GM12878 (cell line): ENCODE data around the gene PPP2R5A. TPM values are rescaled to one million over a fixed set of nuclear protein-coding genes. Genes with fewer than 3 reads are reported as not detected.

Experiments used
- ATAC-seq: fragments of 200-7000 bp; cut with Tn5 transposase; 3 replicates; pipeline ENCODE4 v1.9.1; 2020; ENCODE audit warnings: mild to moderate bottlenecking, moderate library complexity
- BruUV-seq: library from RNA; stranded (reverse); fragments of 400-500 nt; replicated peaks from 2 replicates; lab custom pipeline; 2021; lab: Mats Ljungman, UMichigan
- CTCF ChIA-PET: fragments of 300-600 bp; sonication (Branson Sonifier 250); formaldehyde crosslinking; extraction: SDS; loops from one replicate; lab custom pipeline; 2021; ENCODE audit warnings: inconsistent platforms; lab: Yijun Ruan, JAX
- POLR2A ChIA-PET: fragments of 350-600 bp; formaldehyde crosslinking; extraction: SDS; loops from one replicate; lab custom pipeline; 2021; ENCODE audit warnings: inconsistent platforms; lab: Charles Lee
- RAD21 ChIA-PET: fragments of 300-600 bp; sonication (Branson Sonifier 250); formaldehyde crosslinking; loops from one replicate; lab custom pipeline; 2023; ENCODE audit warnings: antibody characterized with exemption; ENCODE audit not compliant: unreplicated experiment; lab: Charles Lee
- SMC1A ChIA-PET: fragments of 300-600 bp; sonication (Branson Sonifier 250); formaldehyde crosslinking; loops from one replicate; lab custom pipeline; 2023; ENCODE audit not compliant: unreplicated experiment, uncharacterized antibody; lab: Charles Lee
- DNase-seq: peaks from one replicate; pipeline ENCODE4 v3.0.0-alpha.2; 2011; ENCODE audit warnings: low read depth, low spot score
- FAIRE-seq: peaks from 3 replicates; lab custom pipeline; 2011; peaks lifted over from hg19 to GRCh38; lab: Jason Lieb, UNC
- H2AFZ ChIP-seq: 2 replicates; pipeline ENCODE4 v1.6.0; 2011; ENCODE audit warnings: low read depth, low read length, control low read depth; ENCODE audit not compliant: control insufficient read depth
- H3K27ac ChIP-seq: 2 replicates; pipeline ENCODE4 v1.5.1; 2011; ENCODE audit warnings: control low read depth; ENCODE audit not compliant: control insufficient read depth, insufficient read depth
- H3K27me3 ChIP-seq, 2 experiments: replicated peaks in 1 of 2; 2 replicates each; pipeline versions ENCODE4 v1.6.0 to v1.6.1; 2011; ENCODE audit warnings: low read length in 1 of 2; ENCODE audit not compliant: control insufficient read depth in 2 of 2, insufficient read depth in 2 of 2
- H3K36me3 ChIP-seq, 2 experiments: 2 replicates each; pipeline ENCODE4 v1.5.1; 2011; ENCODE audit warnings: low read length in 1 of 2; ENCODE audit not compliant: control insufficient read depth in 2 of 2, insufficient read depth in 2 of 2
- H3K4me1 ChIP-seq: 2 replicates; pipeline ENCODE4 v1.6.1; 2011; ENCODE audit warnings: mild to moderate bottlenecking, low read length, moderate library complexity, mixed read lengths; ENCODE audit not compliant: control insufficient read depth, insufficient read depth
- H3K4me2 ChIP-seq: 2 replicates; pipeline ENCODE4 v1.6.0; 2011; ENCODE audit warnings: control low read depth; ENCODE audit not compliant: control insufficient read depth, insufficient read depth
- H3K4me3 ChIP-seq: fragments of 200-600 bp; sonication (generic); 2 replicates; pipeline ENCODE4 v1.5.1; 2016
- H3K79me2 ChIP-seq: 2 replicates; pipeline ENCODE4 v1.6.0; 2011; ENCODE audit warnings: low read length; ENCODE audit not compliant: control insufficient read depth, insufficient read depth
- H3K9ac ChIP-seq: 2 replicates; pipeline ENCODE4 v1.8.0; 2011; ENCODE audit warnings: low read length, control low read depth, mixed read lengths; ENCODE audit not compliant: control insufficient read depth, insufficient read depth
- H3K9me3 ChIP-seq: replicated peaks from 3 replicates; pipeline ENCODE4 v1.5.1; 2011; ENCODE audit warnings: mild to moderate bottlenecking, low read length; ENCODE audit not compliant: control insufficient read depth, insufficient read depth
- H4K20me1 ChIP-seq: 2 replicates; pipeline ENCODE4 v1.6.0; 2011; ENCODE audit not compliant: control insufficient read depth, insufficient read depth
- EP300 ChIP-seq, 2 experiments: fragments of 150-350 bp in 1 of 2; IDR thresholded peaks; 2 replicates each; pipeline ENCODE4 v1.6.1; 2011 to 2012; ENCODE audit warnings: low read depth in 2 of 2, low read length in 2 of 2, borderline replicate concordance in 1 of 2, improper control_type of control experiment in 1 of 2, inconsistent platforms in 1 of 2; ENCODE audit not compliant: control insufficient read depth in 1 of 2
- ESRRA ChIP-seq: IDR thresholded peaks from 2 replicates; pipeline ENCODE4 v1.6.1; 2012; ENCODE audit warnings: mild to moderate bottlenecking, low read length, improper control_type of control experiment
- GATAD2B ChIP-seq: fragments of 450-650 bp; conservative IDR thresholded peaks from 2 replicates; pipeline ENCODE4 v1.6.1; 2017; ENCODE audit warnings: low read depth, mild to moderate bottlenecking, moderate library complexity
- JUNB ChIP-seq: IDR thresholded peaks from 2 replicates; pipeline ENCODE4 v1.6.1; 2016; ENCODE audit warnings: antibody characterized with exemption, mild to moderate bottlenecking
- NFYB ChIP-seq: IDR thresholded peaks from 2 replicates; pipeline ENCODE4 v1.6.1; 2011; ENCODE audit warnings: low read depth, mild to moderate bottlenecking, low read length, improper control_type of control experiment, moderate library complexity; ENCODE audit not compliant: insufficient read depth
- RAD21 ChIP-seq: IDR thresholded peaks from 2 replicates; pipeline ENCODE4 v1.6.1; 2011; ENCODE audit warnings: mild to moderate bottlenecking, low read depth, low read length, moderate library complexity; ENCODE audit not compliant: insufficient read depth
- RAD51 ChIP-seq: fragments of 450-650 bp; IDR thresholded peaks from 2 replicates; pipeline ENCODE4 v1.6.1; 2016; ENCODE audit warnings: moderate library complexity, mild to moderate bottlenecking, inconsistent platforms
- RCOR1 ChIP-seq: conservative IDR thresholded peaks from 2 replicates; pipeline ENCODE4 v1.6.1; 2012; ENCODE audit warnings: low read depth, low read length, improper control_type of control experiment
- SREBF1 ChIP-seq: IDR thresholded peaks from 2 replicates; pipeline ENCODE4 v1.6.1; 2012; ENCODE audit warnings: mild to moderate bottlenecking, low read length
- TCF12 ChIP-seq: IDR thresholded peaks from 2 replicates; pipeline ENCODE4 v1.6.1; 2011; ENCODE audit warnings: low read depth, mild to moderate bottlenecking, low read length
- YBX1 ChIP-seq: fragments of 450-650 bp; IDR thresholded peaks from 2 replicates; pipeline ENCODE4 v1.6.1; 2016; ENCODE audit warnings: antibody characterized with exemption
- ZNF274 ChIP-seq: IDR thresholded peaks from one replicate; pipeline ENCODE4 v1.8.0; 2011; ENCODE audit not compliant: insufficient read length, insufficient read depth
- WGBS: methylation state at CpG from one replicate; pipeline ENCODE4 v1.1.6; 2016; ENCODE audit warnings: low lambda C conversion rate; ENCODE audit not compliant: insufficient replicate concordance, insufficient coverage; ENCODE audit errors: missing lambda C conversion rate; 5-methylcytosine and 5-hydroxymethylcytosine counted together
- in situ Hi-C: fragments of 300-500 bp; cut with MboI; formaldehyde crosslinking; loops from 9 replicates; pipeline ENCODE4 v1.14.3; 2018; ENCODE audit warnings: mixed read lengths
- intact Hi-C: fragments of 100-400 bp; cut with micrococcal nuclease; formaldehyde crosslinking; loops from one replicate; pipeline ENCODE4 v1.14.2; 2022; ENCODE audit not compliant: unreplicated experiment
- polyA plus RNA-seq, 11 experiments: library from polyadenylated mRNA; depleted of rRNA in 4 of 11; unstranded in 6 of 11; stranded (reverse) in 5 of 11; fragments of >200 nt; fragmentation: Nextera tagmentation in 4 of 11; fragmentation: Illumina TruSeq in 1 of 11; extraction: Ambion mirVana in 4 of 11; extraction: Trizol in 1 of 11; gene quantifications; 1 replicate in 1 of 11; 2 replicates in 10 of 11; pipeline versions ENCODE4 v1.2.1 to v1.2.3, GENCODE V29; 2011 to 2016; ENCODE audit warnings: inconsistent platforms in 2 of 11, missing spikeins in 2 of 11, low read depth in 1 of 11
- total RNA-seq, 4 experiments: library from RNA; depleted of rRNA in 3 of 4; stranded (reverse); fragments of >200 nt in 3 of 4; fragmentation: Illumina TruSeq in 1 of 4; extraction: Trizol in 1 of 4; gene quantifications; 2 replicates each; pipeline versions ENCODE4 v1.2.1 to v1.2.3, GENCODE V29; 2013 to 2021
- TF ChIP-seq, protein P1 (sequence below): fragments of 450-650 bp; IDR thresholded peaks from 2 replicates; pipeline ENCODE4 v1.6.1; 2017; ENCODE audit warnings: mild to moderate bottlenecking
- TF ChIP-seq, protein P2 (sequence below): IDR thresholded peaks from 2 replicates; pipeline ENCODE4 v1.6.1; 2011; ENCODE audit warnings: mild to moderate bottlenecking, low read depth, low read length, moderate library complexity; ENCODE audit not compliant: insufficient replicate concordance

Gene PPP2R5A
- total and polyA plus RNA-seq, 10 of the 15 experiments (the other 5 are each of a cell fraction or from before 2014, with no cell fraction given) = 15.4 to 40.6 (median 32.5) TPM

DNA sequence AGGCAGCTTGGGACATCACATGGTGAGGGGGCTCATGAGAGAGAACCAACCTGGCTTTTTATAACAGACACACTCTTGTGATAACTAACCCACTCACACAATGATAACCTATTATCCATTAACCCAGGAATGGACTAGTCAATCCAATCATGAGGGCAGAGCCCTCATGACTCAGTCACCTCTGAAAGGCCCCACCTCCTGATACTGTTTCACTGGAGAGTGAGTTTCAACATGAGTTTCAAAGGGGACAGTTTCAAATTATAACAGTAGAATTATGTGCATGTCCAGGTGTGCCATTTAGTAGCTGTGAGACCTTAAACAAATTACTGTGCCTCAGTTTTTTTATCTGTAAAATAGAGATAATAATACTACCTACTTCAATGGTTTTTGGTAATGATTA lies 47.6 kb upstream of the PPP2R5A start:
- TF ChIP-seq RAD51 (peak; percentile 41), NFYB (peak; percentile 48; the same call in 1 of the 2 replicates), ZNF274 (no peak), JUNB (peak; percentile 47)
- TF ChIP-seq, all 136 proteins: peak for 3
- no peak for DNase-seq
- intact Hi-C loops (no loop called here), in situ Hi-C loops (no loop called here)
- H3K9me3 ChIP-seq = no peaks in the 10 kb centered on the region
- H3K9ac ChIP-seq = no peak overlapping the region
- no peaks in the 10 kb centered on the region for H3K79me2 ChIP-seq
- H3K27me3 ChIP-seq = no peaks in the 10 kb centered on the region
- no TSS peak for BruUV-seq
- SMC1A ChIA-PET = interaction anchor here (0.8 to 1.5 kb wide), 6 partner anchors 11 to 167 kb away, joined by 3 to 11 read pairs (median 3); no protein-coding TSS in a partner anchor
- CTCF ChIA-PET = interaction anchor here (0.6 to 2.1 kb wide), 4 partner anchors 54 to 767 kb away, joined by 3 to 6 read pairs (median 4); no protein-coding TSS in a partner anchor
- RAD21 ChIA-PET = interaction anchor here (0.8 to 1.6 kb wide), 6 partner anchors 9 to 557 kb away, joined by 3 to 6 read pairs (median 3); no protein-coding TSS in a partner anchor
- H3K27ac ChIP-seq = no peak overlapping the region
- POLR2A ChIA-PET = interaction anchor here (1.1 to 2.0 kb wide), 4 partner anchors 12 to 50 kb away, joined by 3 to 15 read pairs (median 4); no protein-coding TSS in a partner anchor
- no peaks in the 10 kb centered on the region for H4K20me1 ChIP-seq
- FAIRE-seq = peak; percentile 75
- ATAC-seq = peak; percentile 96
- no peak overlapping the region for H3K4me3 ChIP-seq
- no peaks in the 10 kb centered on the region for H3K36me3 ChIP-seq
- H2AFZ ChIP-seq = no peak overlapping the region
- no peak overlapping the region for H3K4me2 ChIP-seq
- peaks cover 12% of the 10 kb centered on the region for H3K4me1 ChIP-seq

DNA sequence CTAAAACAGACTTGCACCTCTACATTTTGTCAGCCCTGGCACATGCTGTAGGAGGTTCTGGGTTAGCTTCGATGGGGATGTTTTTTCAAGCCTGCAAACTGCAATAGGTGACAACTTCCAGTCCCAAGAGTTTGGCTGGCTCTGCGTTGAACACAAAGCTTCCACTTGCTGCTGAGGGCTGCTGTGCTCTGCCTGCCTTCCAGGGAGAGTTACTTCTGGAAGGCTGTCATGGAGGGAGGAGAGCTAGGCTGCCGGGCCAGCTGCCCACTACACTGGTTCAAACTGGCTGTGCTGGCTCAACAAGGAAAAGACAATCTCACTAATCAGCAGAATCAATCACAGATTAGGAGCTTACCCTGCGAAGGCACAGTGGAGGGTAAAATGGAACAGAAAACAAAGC lies 46.7 kb upstream of the PPP2R5A start:
- in situ Hi-C loops = no loop called here
- no peak overlapping the region for H2AFZ ChIP-seq
- H3K4me2 ChIP-seq = no peak overlapping the region
- no peaks in the 10 kb centered on the region for H3K9me3 ChIP-seq
- 68% methylated on average over 4 of the region's 4 CpGs for WGBS
- FAIRE-seq (no peak), ATAC-seq (no peak), DNase-seq (no peak)
- intact Hi-C loops = no loop called here
- no peaks in the 10 kb centered on the region for H3K79me2 ChIP-seq
- H3K27ac ChIP-seq = no peak overlapping the region
- H3K9ac ChIP-seq = no peak overlapping the region
- ChIA-PET CTCF (interaction anchor here (0.8 to 2.1 kb wide), 4 partner anchors 9 to 217 kb away, joined by 3 to 6 read pairs (median 5); partner anchors contain the start of genes DTL and INTS7), SMC1A (interaction anchor here (0.6 to 1.5 kb wide), 5 partner anchors 12 to 168 kb away, joined by 3 to 11 read pairs (median 3); no protein-coding TSS in a partner anchor), RAD21 (interaction anchor here (0.6 to 1.6 kb wide), 3 partner anchors 46 to 548 kb away, joined by 3 to 6 read pairs (median 6); no protein-coding TSS in a partner anchor), POLR2A (interaction anchor here (0.6 to 1.5 kb wide), 5 partner anchors 11 to 212 kb away, joined by 3 to 5 read pairs (median 3); no protein-coding TSS in a partner anchor)
- peaks cover 12% of the 10 kb centered on the region for H3K4me1 ChIP-seq
- no peak overlapping the region for H3K4me3 ChIP-seq
- no peaks in the 10 kb centered on the region for H3K27me3 ChIP-seq
- BruUV-seq = no TSS peak
- H4K20me1 ChIP-seq = no peaks in the 10 kb centered on the region
- H3K36me3 ChIP-seq = no peaks in the 10 kb centered on the region
- TF ChIP-seq RAD21 (no peak), RCOR1 (no peak), ZNF274 (no peak), YBX1 (no peak), EP300 (IDR thresholded peaks at IDR 0.05; ENCODE audit: borderline replicate concordance in 1 of 2, control insufficient read depth in 1 of 2, low read depth in 2 of 2, low read length in 2 of 2) (no peak), SREBF1 (no peak), GATAD2B (no peak), ESRRA (no peak), TCF12 (no peak)
- TF ChIP-seq, protein P1, sequence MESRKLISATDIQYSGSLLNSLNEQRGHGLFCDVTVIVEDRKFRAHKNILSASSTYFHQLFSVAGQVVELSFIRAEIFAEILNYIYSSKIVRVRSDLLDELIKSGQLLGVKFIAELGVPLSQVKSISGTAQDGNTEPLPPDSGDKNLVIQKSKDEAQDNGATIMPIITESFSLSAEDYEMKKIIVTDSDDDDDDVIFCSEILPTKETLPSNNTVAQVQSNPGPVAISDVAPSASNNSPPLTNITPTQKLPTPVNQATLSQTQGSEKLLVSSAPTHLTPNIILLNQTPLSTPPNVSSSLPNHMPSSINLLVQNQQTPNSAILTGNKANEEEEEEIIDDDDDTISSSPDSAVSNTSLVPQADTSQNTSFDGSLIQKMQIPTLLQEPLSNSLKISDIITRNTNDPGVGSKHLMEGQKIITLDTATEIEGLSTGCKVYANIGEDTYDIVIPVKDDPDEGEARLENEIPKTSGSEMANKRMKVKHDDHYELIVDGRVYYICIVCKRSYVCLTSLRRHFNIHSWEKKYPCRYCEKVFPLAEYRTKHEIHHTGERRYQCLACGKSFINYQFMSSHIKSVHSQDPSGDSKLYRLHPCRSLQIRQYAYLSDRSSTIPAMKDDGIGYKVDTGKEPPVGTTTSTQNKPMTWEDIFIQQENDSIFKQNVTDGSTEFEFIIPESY = no peak
- TF ChIP-seq, protein P2, sequence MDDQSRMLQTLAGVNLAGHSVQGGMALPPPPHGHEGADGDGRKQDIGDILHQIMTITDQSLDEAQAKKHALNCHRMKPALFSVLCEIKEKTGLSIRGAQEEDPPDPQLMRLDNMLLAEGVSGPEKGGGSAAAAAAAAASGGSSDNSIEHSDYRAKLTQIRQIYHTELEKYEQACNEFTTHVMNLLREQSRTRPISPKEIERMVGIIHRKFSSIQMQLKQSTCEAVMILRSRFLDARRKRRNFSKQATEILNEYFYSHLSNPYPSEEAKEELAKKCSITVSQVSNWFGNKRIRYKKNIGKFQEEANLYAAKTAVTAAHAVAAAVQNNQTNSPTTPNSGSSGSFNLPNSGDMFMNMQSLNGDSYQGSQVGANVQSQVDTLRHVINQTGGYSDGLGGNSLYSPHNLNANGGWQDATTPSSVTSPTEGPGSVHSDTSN = no peak
